ENCODE results near the gene ST3GAL4. TPM values are rescaled to one million over a fixed set of nuclear protein-coding genes. Genes with fewer than 3 reads are reported as not detected.
A peak's percentile ranks its signal among the peaks of the same experiment; 100 is the strongest.
"Not testable (repeated sequence)": the region's sequence is repeated elsewhere in the genome, so short reads cannot be mapped to it uniquely, and the experiment has no call there.

The ST3GAL4 gene, protein sequence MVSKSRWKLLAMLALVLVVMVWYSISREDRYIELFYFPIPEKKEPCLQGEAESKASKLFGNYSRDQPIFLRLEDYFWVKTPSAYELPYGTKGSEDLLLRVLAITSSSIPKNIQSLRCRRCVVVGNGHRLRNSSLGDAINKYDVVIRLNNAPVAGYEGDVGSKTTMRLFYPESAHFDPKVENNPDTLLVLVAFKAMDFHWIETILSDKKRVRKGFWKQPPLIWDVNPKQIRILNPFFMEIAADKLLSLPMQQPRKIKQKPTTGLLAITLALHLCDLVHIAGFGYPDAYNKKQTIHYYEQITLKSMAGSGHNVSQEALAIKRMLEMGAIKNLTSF
- 22.4 and 23.1 TPM in 2 replicates for total RNA-seq
- long read RNA-seq, transcript ST3GAL4-204 (11 exons, 1,812 nt): major isoform, 9 of 16 reads
- long read RNA-seq, partial matches to known transcripts: 2 of 16 reads
- long read RNA-seq, other reads (novel, unspliced or antisense): 1 of 16 reads

DNA sequence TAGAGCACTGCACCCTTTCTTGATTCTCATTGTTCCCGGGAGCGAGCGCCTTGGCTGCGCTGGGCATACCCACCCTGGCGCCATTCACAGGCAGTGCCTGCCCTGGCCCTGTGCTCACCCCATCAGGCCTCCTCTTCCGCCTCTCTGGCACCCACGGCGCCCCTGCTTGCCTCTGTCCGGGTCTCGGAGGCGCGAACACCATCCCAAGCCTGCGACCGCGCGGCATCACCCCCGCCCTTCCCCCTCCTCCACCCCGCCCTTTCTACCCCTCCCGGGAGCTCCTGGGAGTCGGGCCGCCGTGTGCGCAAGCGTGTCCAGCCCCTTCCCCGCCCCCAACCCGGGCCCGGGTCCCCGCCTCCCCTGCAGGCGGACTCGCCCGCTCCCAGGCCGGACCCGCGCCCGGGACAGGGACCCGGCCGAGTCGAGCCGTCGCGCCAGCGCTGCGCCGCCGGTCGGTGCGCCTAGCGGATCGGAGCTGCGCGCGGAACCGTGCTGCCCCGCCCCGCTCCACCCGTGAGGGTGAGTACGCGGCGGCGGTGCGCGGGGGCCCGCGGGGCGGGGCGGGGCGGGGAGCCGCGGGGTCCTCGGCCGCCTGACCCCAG lies at the start of gene ST3GAL4:
TSS of gene ST3GAL4 (plus strand) at position 363 of the 602 bp plus-strand sequence. CDS start 50,470 bp downstream, outside the sequence.
- DNase-seq (ENCODE audit: low read depth, low spot score): peak; percentile 81
- H3K27me3 Mint-ChIP-seq (ENCODE audit: low read depth): no peaks in the 10 kb centered on the region
- peaks cover 6% of the 10 kb centered on the region for H3K36me3 Mint-ChIP-seq (ENCODE audit: low read depth)
- TF ChIP-seq, protein P1, sequence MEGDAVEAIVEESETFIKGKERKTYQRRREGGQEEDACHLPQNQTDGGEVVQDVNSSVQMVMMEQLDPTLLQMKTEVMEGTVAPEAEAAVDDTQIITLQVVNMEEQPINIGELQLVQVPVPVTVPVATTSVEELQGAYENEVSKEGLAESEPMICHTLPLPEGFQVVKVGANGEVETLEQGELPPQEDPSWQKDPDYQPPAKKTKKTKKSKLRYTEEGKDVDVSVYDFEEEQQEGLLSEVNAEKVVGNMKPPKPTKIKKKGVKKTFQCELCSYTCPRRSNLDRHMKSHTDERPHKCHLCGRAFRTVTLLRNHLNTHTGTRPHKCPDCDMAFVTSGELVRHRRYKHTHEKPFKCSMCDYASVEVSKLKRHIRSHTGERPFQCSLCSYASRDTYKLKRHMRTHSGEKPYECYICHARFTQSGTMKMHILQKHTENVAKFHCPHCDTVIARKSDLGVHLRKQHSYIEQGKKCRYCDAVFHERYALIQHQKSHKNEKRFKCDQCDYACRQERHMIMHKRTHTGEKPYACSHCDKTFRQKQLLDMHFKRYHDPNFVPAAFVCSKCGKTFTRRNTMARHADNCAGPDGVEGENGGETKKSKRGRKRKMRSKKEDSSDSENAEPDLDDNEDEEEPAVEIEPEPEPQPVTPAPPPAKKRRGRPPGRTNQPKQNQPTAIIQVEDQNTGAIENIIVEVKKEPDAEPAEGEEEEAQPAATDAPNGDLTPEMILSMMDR (conservative IDR thresholded peaks at IDR 0.05): no peak
- H3K4me1 Mint-ChIP-seq: peaks cover 57% of the 10 kb centered on the region
- peak within 1 kb of the TSS; percentile 98 for H3K27ac Mint-ChIP-seq (ENCODE audit: unreplicated experiment)
- H3K9me3 Mint-ChIP-seq: no peaks in the 10 kb centered on the region
- H3K4me3 Mint-ChIP-seq: peak within 1 kb of the TSS; percentile 94

DNA sequence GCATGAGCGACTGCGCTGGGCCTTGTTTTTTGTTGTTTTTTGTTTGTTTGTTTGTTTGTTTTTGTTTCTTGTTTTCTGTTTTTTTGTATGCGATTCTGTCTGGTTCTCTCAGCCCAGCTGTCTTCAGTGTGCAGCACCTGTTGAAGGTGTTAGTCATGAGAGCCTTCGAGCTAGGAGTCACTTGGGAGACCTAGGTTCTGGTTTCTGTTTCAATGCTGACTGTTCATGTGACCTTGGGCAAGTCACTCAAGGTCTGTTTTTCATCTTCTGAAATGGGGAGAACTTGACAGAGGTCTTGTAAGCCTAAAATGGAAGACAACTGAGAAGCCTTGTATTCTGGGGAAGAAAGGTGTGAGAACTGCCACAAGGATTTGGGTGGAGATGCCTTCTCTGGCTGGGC lies 49.8 kb upstream of the ST3GAL4 start:
- TF ChIP-seq, protein P1 (conservative IDR thresholded peaks at IDR 0.05): no peak
- H3K4me1 Mint-ChIP-seq: peaks cover 55% of the 10 kb centered on the region
- no peaks in the 10 kb centered on the region for H3K27me3 Mint-ChIP-seq (ENCODE audit: low read depth)
- peak overlapping the region; percentile 65 for H3K4me3 Mint-ChIP-seq
- H3K9me3 Mint-ChIP-seq: no peaks in the 10 kb centered on the region
- H3K36me3 Mint-ChIP-seq (ENCODE audit: low read depth): peaks cover 9% of the 10 kb centered on the region
- H3K27ac Mint-ChIP-seq (ENCODE audit: unreplicated experiment): no peak overlapping the region
- DNase-seq (ENCODE audit: low read depth, low spot score): no peak

DNA sequence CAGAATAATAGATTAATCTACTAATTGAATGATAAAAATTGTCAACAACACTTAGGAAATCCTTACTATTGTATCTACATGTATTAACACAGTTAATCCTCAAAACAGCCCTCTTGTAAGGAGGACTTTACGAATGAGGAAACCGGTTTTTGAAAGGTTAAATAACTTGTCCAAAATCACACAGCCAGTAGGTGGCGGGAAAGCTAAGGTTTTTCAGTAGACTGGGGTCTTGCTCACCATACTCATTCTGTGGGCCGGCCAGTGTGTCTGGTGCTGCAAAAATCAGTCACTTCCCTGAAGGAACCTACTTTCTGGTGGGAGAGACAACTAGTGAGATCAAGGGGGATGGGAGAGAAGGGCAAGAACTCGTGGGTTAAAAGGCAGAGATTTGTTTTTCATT lies 47.8 kb upstream of the ST3GAL4 start:
- Mint-ChIP-seq H3K27ac (ENCODE audit: unreplicated experiment) (peak overlapping the region; percentile 90), H3K36me3 (ENCODE audit: low read depth) (peaks cover 6% of the 10 kb centered on the region), H3K4me3 (peak overlapping the region; percentile 58), H3K4me1 (peaks cover 55% of the 10 kb centered on the region), H3K27me3 (ENCODE audit: low read depth) (no peaks in the 10 kb centered on the region), H3K9me3 (no peaks in the 10 kb centered on the region)
- TF ChIP-seq, protein P1 (conservative IDR thresholded peaks at IDR 0.05): peak; percentile 65
- DNase-seq (ENCODE audit: low read depth, low spot score): peak; percentile 59

DNA sequence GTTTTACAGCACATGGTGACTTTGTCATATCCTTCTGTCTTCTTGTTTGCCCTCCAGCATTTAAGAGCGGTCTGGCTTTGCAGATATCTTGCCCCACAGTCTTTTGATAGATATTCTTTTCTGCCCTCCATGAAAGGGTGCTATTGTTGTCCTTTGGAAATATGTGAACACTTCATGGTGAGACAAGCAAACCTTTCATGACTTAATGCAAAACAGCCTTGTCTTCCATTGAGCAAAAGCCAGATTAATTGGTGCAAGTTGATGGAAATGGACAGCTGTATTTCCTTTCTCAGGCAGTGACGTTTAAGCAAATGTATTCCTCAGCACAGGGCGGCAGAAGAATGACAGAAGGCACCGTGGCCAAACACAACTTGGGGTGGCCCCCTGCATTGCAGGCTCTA lies 47.2 kb upstream of the ST3GAL4 start:
- Mint-ChIP-seq H3K9me3 (no peaks in the 10 kb centered on the region), H3K4me1 (peaks cover 49% of the 10 kb centered on the region), H3K36me3 (ENCODE audit: low read depth) (peaks cover 5% of the 10 kb centered on the region), H3K27me3 (ENCODE audit: low read depth) (no peaks in the 10 kb centered on the region), H3K4me3 (peak overlapping the region; percentile 58), H3K27ac (ENCODE audit: unreplicated experiment) (peak overlapping the region; percentile 90)
- TF ChIP-seq, protein P1 (conservative IDR thresholded peaks at IDR 0.05): no peak
- DNase-seq (ENCODE audit: low read depth, low spot score): no peak

DNA sequence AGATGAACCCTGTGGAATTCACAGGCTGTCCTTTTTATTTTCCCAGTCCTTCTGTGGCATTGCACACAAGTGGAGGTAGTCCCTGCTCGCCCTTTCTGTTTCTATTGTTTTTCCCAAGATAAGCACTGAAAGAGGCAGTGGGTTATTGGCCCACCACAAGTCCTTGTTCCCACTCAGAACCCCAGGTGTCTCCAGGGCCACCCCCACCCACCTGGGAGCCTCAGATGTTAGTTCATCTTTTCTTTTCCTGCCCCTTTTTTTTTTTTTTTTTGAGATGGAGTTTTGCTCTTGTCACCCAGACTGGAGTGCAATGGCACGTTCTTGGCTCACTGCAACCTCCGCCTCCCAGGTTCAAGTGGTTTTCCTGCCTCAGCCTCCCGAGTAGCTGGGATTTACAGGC lies 46.7 kb upstream of the ST3GAL4 start:
- H3K27ac Mint-ChIP-seq (ENCODE audit: unreplicated experiment); H3K36me3 Mint-ChIP-seq (ENCODE audit: low read depth); H3K9me3 Mint-ChIP-seq; H3K27me3 Mint-ChIP-seq (ENCODE audit: low read depth); H3K4me3 Mint-ChIP-seq; DNase-seq (ENCODE audit: low read depth, low spot score): not testable (repeated sequence)
- peaks cover 45% of the 10 kb centered on the region for H3K4me1 Mint-ChIP-seq
